ENCODE data around the gene KLHL29. TPM values are rescaled to one million over a fixed set of nuclear protein-coding genes. Genes with fewer than 3 reads are reported as not detected.

KLHL29 gene
- total RNA-seq, 2 experiments from 2014 or later: 0.10 to 0.33 TPM

- Mint-ChIP-seq H3K27ac (no peak overlapping the region), H3K27me3 (peaks cover 23% of the 10 kb centered on the region), H3K36me3 (ENCODE audit: low read depth) (no peaks in the 10 kb centered on the region), H3K4me1 (peaks cover 6% of the 10 kb centered on the region), H3K9me3 (peaks cover 5% of the 10 kb centered on the region), H3K4me3 (no peak overlapping the region)
- CTCF ChIA-PET: no interaction called here
- POLR2A ChIA-PET: no interaction called here
- no peak for DNase-seq
These were observed 226.9 kb downstream of the KLHL29 start for GRCh38 chr2:23611839-23612238.

- H3K36me3 Mint-ChIP-seq (ENCODE audit: low read depth): no peaks in the 10 kb centered on the region
- no peak overlapping the region for H3K4me3 Mint-ChIP-seq
- peaks cover 17% of the 10 kb centered on the region for H3K27me3 Mint-ChIP-seq
- ChIA-PET POLR2A (no interaction called here), CTCF (no interaction called here)
- peaks cover 6% of the 10 kb centered on the region for H3K4me1 Mint-ChIP-seq
- DNase-seq: no peak
- H3K27ac Mint-ChIP-seq: no peak overlapping the region
- peaks cover 5% of the 10 kb centered on the region for H3K9me3 Mint-ChIP-seq
These were observed 229.7 kb downstream of the KLHL29 start for GRCh38 chr2:23614701-23615100.

DNA sequence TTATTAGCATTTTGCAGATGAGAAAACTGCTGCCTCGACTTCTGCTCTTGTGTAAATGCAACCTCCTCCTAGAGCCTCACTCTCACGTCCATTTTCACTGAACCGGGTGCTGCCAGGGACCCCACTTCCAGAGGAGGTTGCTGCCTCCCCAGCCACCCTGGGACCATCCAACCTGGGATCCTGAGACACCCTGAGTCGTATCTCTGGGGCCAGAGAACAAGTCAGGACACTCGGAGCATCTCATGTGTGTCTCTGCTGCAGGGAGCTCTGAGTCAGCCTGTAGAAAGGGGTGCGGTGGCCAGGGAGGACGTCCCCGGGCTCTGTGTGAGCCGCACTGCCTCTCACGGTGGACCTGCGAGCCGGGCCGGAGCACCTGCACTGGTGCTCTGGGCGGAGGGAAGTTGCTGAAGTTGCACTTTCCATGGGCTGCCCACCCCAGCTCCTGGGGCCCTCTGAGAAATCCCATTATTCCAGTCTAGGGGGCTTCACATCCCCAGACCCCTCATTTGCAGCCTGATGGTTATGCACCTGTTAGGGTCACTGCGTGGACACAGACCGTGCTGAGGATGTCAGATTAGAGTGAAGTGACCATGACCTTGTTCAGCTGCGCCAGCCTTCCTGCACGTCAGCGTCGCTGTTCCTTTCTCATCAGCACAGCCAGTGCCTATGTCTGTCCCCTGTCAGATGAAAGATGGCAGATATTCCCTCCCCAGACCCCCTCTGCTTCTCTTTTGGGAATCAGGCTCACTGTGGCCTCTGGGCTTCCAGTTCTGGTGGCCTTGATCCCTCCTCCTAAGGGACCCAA, 230.4 kb downstream of the KLHL29 start:
- POLR2A ChIA-PET: no interaction called here

DNA sequence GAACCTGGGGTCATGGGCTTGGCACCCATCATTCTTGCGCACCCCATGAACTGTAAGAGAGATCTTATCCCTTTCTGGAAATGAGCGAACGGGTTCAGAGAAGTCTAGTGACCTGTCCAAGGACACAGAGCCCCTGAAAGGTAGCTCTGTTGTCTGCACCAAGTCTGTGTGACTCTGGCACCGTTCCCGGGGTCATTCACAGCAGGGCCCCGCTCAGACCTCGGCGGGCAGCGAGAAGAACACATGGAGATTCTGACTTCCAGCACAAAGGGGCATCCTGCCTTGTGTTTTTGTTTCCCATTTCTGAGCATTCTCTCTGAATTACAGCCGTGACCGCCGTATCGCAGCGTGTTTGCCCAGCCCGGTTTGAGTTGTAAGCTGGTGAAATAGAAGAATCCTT, 231.7 kb downstream of the KLHL29 start:
- CTCF ChIA-PET: no interaction called here
- POLR2A ChIA-PET: no interaction called here
- Mint-ChIP-seq H3K9me3 (peaks cover 5% of the 10 kb centered on the region), H3K27me3 (peaks cover 17% of the 10 kb centered on the region), H3K36me3 (ENCODE audit: low read depth) (no peaks in the 10 kb centered on the region), H3K4me3 (no peak overlapping the region), H3K4me1 (peaks cover 6% of the 10 kb centered on the region), H3K27ac (no peak overlapping the region)
- no peak for DNase-seq

More for the DNA sequence above, 230.4 kb downstream of the KLHL29 start:
- H3K4me3 Mint-ChIP-seq: no peak overlapping the region
- no peaks in the 10 kb centered on the region for H3K36me3 Mint-ChIP-seq (ENCODE audit: low read depth)
- peaks cover 5% of the 10 kb centered on the region for H3K9me3 Mint-ChIP-seq
- H3K27ac Mint-ChIP-seq: no peak overlapping the region
- no peak for DNase-seq
- CTCF ChIA-PET: no interaction called here
- peaks cover 6% of the 10 kb centered on the region for H3K4me1 Mint-ChIP-seq
- peaks cover 17% of the 10 kb centered on the region for H3K27me3 Mint-ChIP-seq

- Mint-ChIP-seq H3K9me3 (no peaks in the 10 kb centered on the region), H3K27ac (no peak overlapping the region), H3K4me3 (no peak overlapping the region), H3K4me1 (peaks cover 6% of the 10 kb centered on the region), H3K27me3 (peaks cover 11% of the 10 kb centered on the region), H3K36me3 (ENCODE audit: low read depth) (no peaks in the 10 kb centered on the region)
- CTCF ChIA-PET: no interaction called here
- POLR2A ChIA-PET: no interaction called here
- no peak for DNase-seq
These were observed 232.3 kb downstream of the KLHL29 start for GRCh38 chr2:23617167-23617810.

DNA sequence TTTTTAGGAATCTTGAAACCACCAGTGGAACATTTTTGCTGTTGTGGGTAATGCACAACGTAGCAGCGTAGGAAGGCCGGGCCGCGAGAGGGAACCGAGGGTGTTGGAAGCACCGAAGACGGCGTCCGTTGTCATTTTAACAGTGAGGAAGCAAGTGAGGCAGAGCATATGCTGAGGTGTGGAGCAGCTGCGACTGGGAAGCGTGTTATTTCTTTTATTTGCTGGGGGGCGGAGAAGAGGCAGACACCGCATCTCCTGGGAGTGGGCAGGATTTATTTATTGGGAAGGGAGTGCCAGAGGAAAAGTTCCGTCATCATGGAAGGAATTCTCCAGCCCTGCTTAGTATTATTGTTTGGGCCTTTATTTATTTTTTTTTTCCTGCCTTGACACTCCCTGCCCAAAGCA, 232.8 kb downstream of the KLHL29 start:
- ChIA-PET POLR2A (no interaction called here), CTCF (no interaction called here)
- H3K27ac Mint-ChIP-seq: no peak overlapping the region

DNA sequence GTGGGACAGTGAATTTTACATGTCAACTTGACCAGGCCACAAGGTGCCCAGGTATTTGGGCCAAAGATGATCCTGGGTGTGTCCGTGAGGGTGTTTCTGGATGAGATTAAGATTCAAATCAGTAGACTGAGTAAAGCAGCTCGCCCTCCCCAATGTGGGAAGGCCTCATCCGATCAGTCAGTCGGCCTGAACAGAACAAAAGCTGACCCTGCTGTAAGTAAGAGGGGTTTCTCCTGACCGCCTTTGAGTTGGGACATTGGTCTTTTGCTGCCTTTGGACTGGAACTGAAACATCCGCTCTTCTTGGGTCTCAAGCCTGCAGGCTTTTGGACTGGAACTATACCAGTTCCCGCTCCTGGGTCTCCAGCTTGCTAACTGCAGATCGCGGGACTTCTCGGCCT, 233.3 kb downstream of the KLHL29 start:
- ChIA-PET POLR2A (no interaction called here), CTCF (no interaction called here)
- no peak for DNase-seq
- Mint-ChIP-seq H3K4me3 (no peak overlapping the region), H3K27ac (no peak overlapping the region), H3K36me3 (ENCODE audit: low read depth) (no peaks in the 10 kb centered on the region), H3K9me3 (no peaks in the 10 kb centered on the region), H3K4me1 (peaks cover 6% of the 10 kb centered on the region), H3K27me3 (peaks cover 9% of the 10 kb centered on the region)

More for the DNA sequence above, 232.8 kb downstream of the KLHL29 start:
- no peak for DNase-seq
- Mint-ChIP-seq H3K9me3 (no peaks in the 10 kb centered on the region), H3K4me3 (no peak overlapping the region), H3K27me3 (peaks cover 11% of the 10 kb centered on the region), H3K36me3 (ENCODE audit: low read depth) (no peaks in the 10 kb centered on the region), H3K4me1 (peaks cover 6% of the 10 kb centered on the region)

DNA sequence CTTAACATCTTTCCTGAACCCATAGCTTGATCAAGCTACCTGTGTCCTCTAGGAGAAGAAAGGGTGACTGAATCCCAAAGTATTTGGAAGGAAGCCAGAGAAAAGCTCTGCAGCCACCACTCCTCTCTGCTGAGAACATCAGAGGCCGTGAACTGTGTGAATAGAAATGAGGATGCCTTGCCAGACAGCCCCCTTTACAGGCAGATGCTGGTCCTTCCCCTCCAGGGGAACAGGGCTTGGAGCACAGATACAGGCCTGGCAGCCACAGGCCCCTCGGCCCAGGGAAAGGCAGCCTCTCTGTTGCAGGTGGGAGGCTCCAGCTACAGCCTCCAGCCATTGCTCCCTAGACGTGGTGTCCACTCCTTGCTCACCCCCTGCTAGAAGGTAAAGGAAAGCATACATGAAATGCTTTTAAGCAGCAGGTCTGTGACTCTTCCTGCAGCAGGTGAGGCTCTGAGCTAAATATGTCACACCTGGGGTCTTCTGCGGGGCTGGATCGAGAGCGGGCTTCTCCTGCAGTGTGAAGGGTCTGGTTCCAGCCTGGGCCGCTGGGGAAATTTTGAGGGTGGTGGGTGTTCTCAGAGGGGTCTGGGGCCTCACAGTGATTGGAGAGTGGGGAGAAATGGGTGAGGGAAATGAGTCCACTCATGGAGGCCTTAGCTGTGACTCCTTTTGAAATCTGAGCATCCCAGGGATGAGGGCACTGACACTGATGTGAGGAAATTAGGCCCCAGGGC, 234.0 kb downstream of the KLHL29 start:
- no peak overlapping the region for H3K4me3 Mint-ChIP-seq
- H3K27me3 Mint-ChIP-seq: peaks cover 6% of the 10 kb centered on the region
- CTCF ChIA-PET: no interaction called here
- no peaks in the 10 kb centered on the region for H3K36me3 Mint-ChIP-seq (ENCODE audit: low read depth)
- H3K4me1 Mint-ChIP-seq: peaks cover 6% of the 10 kb centered on the region
- no peak for DNase-seq
- POLR2A ChIA-PET: no interaction called here
- peaks cover 2% of the 10 kb centered on the region for H3K9me3 Mint-ChIP-seq
- no peak overlapping the region for H3K27ac Mint-ChIP-seq

DNA sequence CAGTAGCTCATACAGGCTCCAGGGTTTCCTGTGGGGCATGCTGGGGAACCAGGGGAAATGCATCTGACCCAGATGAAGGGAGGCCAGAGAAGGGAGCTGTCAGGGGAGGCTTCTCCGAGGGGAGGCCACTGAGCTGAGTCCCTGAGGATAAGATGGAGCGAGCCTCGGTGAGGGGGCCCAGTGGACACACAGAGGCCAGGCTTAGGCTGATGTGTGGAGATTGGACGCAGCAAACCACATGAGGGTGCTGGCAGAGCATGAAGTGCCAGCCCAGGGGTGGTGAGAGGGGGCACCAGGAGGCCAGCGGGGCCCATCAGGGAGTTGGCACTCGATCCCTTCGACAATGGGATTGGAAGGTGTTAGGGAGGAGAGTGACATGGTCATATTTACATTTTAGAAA, 235.0 kb downstream of the KLHL29 start:
- ChIA-PET POLR2A (no interaction called here), CTCF (no interaction called here)
- no peak for DNase-seq
- peaks cover 6% of the 10 kb centered on the region for H3K9me3 Mint-ChIP-seq
- no peaks in the 10 kb centered on the region for H3K27me3 Mint-ChIP-seq
- no peaks in the 10 kb centered on the region for H3K36me3 Mint-ChIP-seq (ENCODE audit: low read depth)
- H3K4me1 Mint-ChIP-seq: no peaks in the 10 kb centered on the region
- no peak overlapping the region for H3K4me3 Mint-ChIP-seq
- H3K27ac Mint-ChIP-seq: no peak overlapping the region

DNA sequence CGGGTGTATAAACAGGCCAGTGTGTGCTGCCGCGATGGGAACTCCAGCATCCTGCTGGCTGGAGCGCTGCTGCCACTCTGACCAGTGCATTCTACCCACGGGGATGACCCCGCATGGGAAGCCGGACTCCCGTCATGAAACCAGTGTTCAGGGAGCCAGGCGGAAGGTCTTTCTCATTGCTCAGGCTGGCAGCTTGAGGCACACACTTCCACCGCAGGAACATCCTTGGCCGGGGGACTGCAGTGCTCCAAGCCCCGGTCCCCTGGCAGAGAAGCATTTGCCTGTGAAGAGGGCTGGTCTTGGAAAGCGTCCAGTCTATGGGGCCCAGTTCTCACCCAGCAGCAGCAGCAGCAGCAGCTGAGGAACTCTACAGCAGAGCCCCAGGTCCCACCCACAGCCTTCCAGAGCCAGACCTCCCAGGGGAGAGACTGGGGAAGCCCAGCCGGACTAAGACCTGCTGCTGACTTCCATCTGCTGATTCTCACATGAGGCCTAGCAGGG, 235.9 kb downstream of the KLHL29 start:
- ChIA-PET POLR2A (no interaction called here), CTCF (no interaction called here)
- no peaks in the 10 kb centered on the region for H3K27me3 Mint-ChIP-seq
- no peaks in the 10 kb centered on the region for H3K36me3 Mint-ChIP-seq (ENCODE audit: low read depth)
- peaks cover 6% of the 10 kb centered on the region for H3K9me3 Mint-ChIP-seq
- no peak for DNase-seq
- no peak overlapping the region for H3K4me3 Mint-ChIP-seq
- no peaks in the 10 kb centered on the region for H3K4me1 Mint-ChIP-seq
- no peak overlapping the region for H3K27ac Mint-ChIP-seq

DNA sequence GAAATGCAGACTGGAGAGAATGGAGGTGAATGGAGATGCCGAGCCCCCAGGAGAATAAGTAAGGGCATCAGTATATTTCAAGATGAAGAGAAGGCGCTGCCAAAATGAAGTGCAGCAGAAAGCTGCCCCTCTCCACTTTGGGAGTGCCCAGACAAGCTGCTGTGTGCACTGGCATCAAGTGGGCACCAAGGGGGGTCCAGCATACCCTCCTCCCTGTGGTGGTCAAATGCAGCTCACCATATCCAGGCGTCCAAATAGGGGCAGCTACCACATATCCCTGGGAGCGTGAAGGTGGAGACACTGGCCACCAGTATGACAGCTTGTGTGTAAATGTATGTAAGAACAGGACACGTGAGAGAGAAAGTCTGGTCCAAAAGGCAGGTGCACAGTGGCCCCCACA, 236.6 kb downstream of the KLHL29 start:
- Mint-ChIP-seq H3K4me1 (no peaks in the 10 kb centered on the region), H3K27me3 (no peaks in the 10 kb centered on the region), H3K36me3 (ENCODE audit: low read depth) (no peaks in the 10 kb centered on the region), H3K27ac (no peak overlapping the region), H3K9me3 (peaks cover 6% of the 10 kb centered on the region), H3K4me3 (no peak overlapping the region)
- POLR2A ChIA-PET: no interaction called here
- CTCF ChIA-PET: no interaction called here
- DNase-seq: no peak

GRCh38 chr2:23622466-23622865, 237.5 kb downstream of the KLHL29 start:
- Mint-ChIP-seq H3K4me3 (no peak overlapping the region), H3K4me1 (no peaks in the 10 kb centered on the region), H3K9me3 (peaks cover 6% of the 10 kb centered on the region), H3K36me3 (ENCODE audit: low read depth) (no peaks in the 10 kb centered on the region), H3K27ac (no peak overlapping the region), H3K27me3 (no peaks in the 10 kb centered on the region)
- ChIA-PET POLR2A (no interaction called here), CTCF (no interaction called here)
- DNase-seq: no peak

- DNase-seq: no peak
- ChIA-PET CTCF (interaction anchor here (1.4 kb wide), 1 partner anchor 17 kb away, joined by 5 read pairs; no protein-coding TSS in a partner anchor), POLR2A (no interaction called here)
- Mint-ChIP-seq H3K9me3 (peaks cover 6% of the 10 kb centered on the region), H3K36me3 (ENCODE audit: low read depth) (no peaks in the 10 kb centered on the region), H3K27ac (no peak overlapping the region), H3K27me3 (no peaks in the 10 kb centered on the region), H3K4me1 (no peaks in the 10 kb centered on the region), H3K4me3 (no peak overlapping the region)
These were observed 238.1 kb downstream of the KLHL29 start for GRCh38 chr2:23622966-23623675.
